ENCODE data around the gene ZNF195. TPM values are rescaled to one million over a fixed set of nuclear protein-coding genes. Genes with fewer than 3 reads are reported as not detected.

Gene ZNF195
- total and polyA plus RNA-seq, 10 of the 15 experiments (the other 5 are each of a cell fraction or from before 2014, with no cell fraction given), result 30.4 to 51.8 (median 37.8) TPM

GRCh38 chr11:3368199-3368598 lies 10.7 kb downstream of the ZNF195 start (continued):
- TF ChIP-seq POLR2AphosphoS5 (IDR thresholded peaks at IDR 0.05; ENCODE audit: low read length), result no peak

GRCh38 chr11:3367221-3367620 lies 11.7 kb downstream of the ZNF195 start:
- H3K9ac ChIP-seq (ENCODE audit: control insufficient read depth, insufficient read depth, low read length), result no peak overlapping the region
- WGBS (ENCODE audit: insufficient coverage, insufficient replicate concordance, low lambda C conversion rate, missing lambda C conversion rate), result 100% methylated on average over 1 of the region's 1 CpG
- H3K4me1 ChIP-seq (ENCODE audit: control insufficient read depth, insufficient read depth, low read length), result no peaks in the 10 kb centered on the region
- no peak for TF ChIP-seq SREBF2 (IDR thresholded peaks at IDR 0.05; ENCODE audit: low read length)
- no peak for TF ChIP-seq EGR1 (IDR thresholded peaks at IDR 0.05; ENCODE audit: borderline replicate concordance in 1 of 2, low read depth in 2 of 2, low read length in 2 of 2)
- TF ChIP-seq KLF5 (IDR thresholded peaks at IDR 0.05; ENCODE audit: partially characterized antibody), result no peak
- TF ChIP-seq ZBTB33 (IDR thresholded peaks at IDR 0.05), result no peak
- TF ChIP-seq PAX8 (IDR thresholded peaks at IDR 0.05), result no peak
- no peak for TF ChIP-seq TAF1 (IDR thresholded peaks at IDR 0.05; ENCODE audit: borderline replicate concordance, low read depth, low read length)
- no peak for TF ChIP-seq ZNF622 (IDR thresholded peaks at IDR 0.05)
- no peak for TF ChIP-seq GATAD2B (conservative IDR thresholded peaks at IDR 0.05; ENCODE audit: low read depth)
- no peak for TF ChIP-seq RBBP5 (conservative IDR thresholded peaks at IDR 0.05)
- TF ChIP-seq MTA2 (IDR thresholded peaks at IDR 0.05; ENCODE audit: low read depth), result no peak
- TF ChIP-seq BHLHE40 (IDR thresholded peaks at IDR 0.05; ENCODE audit: borderline replicate concordance in 1 of 2, low read depth in 2 of 2, low read length in 1 of 2), result no peak
- no peak for TF ChIP-seq STAT1 (conservative IDR thresholded peaks at IDR 0.05)
- TF ChIP-seq WRNIP1 (IDR thresholded peaks at IDR 0.05; ENCODE audit: borderline replicate concordance, low read depth, low read length), result no peak
- no peak for TF ChIP-seq KAT2A (conservative IDR thresholded peaks at IDR 0.05; ENCODE audit: control insufficient read depth, low read depth, low read length)
- TF ChIP-seq MXI1 (IDR thresholded peaks at IDR 0.05; ENCODE audit: low read depth, low read length), result no peak
- no peak for TF ChIP-seq ZBTB40 (IDR thresholded peaks at IDR 0.05; ENCODE audit: borderline replicate concordance)
- no peak for TF ChIP-seq RAD21 (IDR thresholded peaks at IDR 0.05; ENCODE audit: insufficient read depth, low read depth, low read length)
- H3K9me3 ChIP-seq (replicated peaks; ENCODE audit: control insufficient read depth, insufficient read depth, low read length), result peaks cover 42% of the 10 kb centered on the region
- H4K20me1 ChIP-seq (ENCODE audit: control insufficient read depth, insufficient read depth), result no peaks in the 10 kb centered on the region
- ChIA-PET POLR2A (no interaction called here), CTCF (no interaction called here), SMC1A (ENCODE audit: uncharacterized antibody, unreplicated experiment) (no interaction called here), RAD21 (ENCODE audit: unreplicated experiment) (no interaction called here)
- no peak for ATAC-seq
- no peak overlapping the region for H2AFZ ChIP-seq (ENCODE audit: control insufficient read depth, low read depth, low read length)
- in situ Hi-C loops (cut with MboI), result no loop called here
- no peaks in the 10 kb centered on the region for H3K27me3 ChIP-seq (replicated peaks in 1 of 2; ENCODE audit: control insufficient read depth in 2 of 2, insufficient read depth in 2 of 2, low read length in 1 of 2)
- peaks cover 14 to 63% of the 10 kb centered on the region in 2 experiments for H3K36me3 ChIP-seq (ENCODE audit: control insufficient read depth in 2 of 2, insufficient read depth in 2 of 2, low read length in 1 of 2)
- FAIRE-seq, result no peak
- no TSS peak for BruUV-seq (replicated peaks)
- H3K79me2 ChIP-seq (ENCODE audit: control insufficient read depth, insufficient read depth, low read length), result no peaks in the 10 kb centered on the region; the same call in 1 of the 2 replicates
- H3K4me3 ChIP-seq, result no peak overlapping the region
- DNase-seq (ENCODE audit: low read depth, low spot score), result no peak
- H3K27ac ChIP-seq (ENCODE audit: control insufficient read depth, insufficient read depth), result no peak overlapping the region
- H3K4me2 ChIP-seq (ENCODE audit: control insufficient read depth, insufficient read depth), result no peak overlapping the region
- intact Hi-C loops (cut with micrococcal nuclease; ENCODE audit: unreplicated experiment), result no loop called here
